HL-60 (cell line): ENCODE data around the gene SLC7A1.

Experiments
- DNase-seq, 2 experiments: peaks; one replicate each; pipeline ENCODE4 v3.0.0-alpha.2; 2010 to 2020; ENCODE audit warnings: low read depth in 1 of 2, low spot score in 1 of 2
- H3K27ac ChIP-seq: fragments of 250-450 bp; sonication (Bioruptor Pico); replicated peaks from 2 replicates; pipeline ENCODE4 v1.5.1; 2020; ENCODE audit warnings: mild to moderate bottlenecking, moderate library complexity
- H3K27me3 ChIP-seq: fragments of 250-450 bp; sonication (Bioruptor Pico); 2 replicates; pipeline ENCODE4 v1.5.1; 2021; ENCODE audit warnings: mild to moderate bottlenecking, moderate library complexity; ENCODE audit not compliant: insufficient read depth, poor library complexity, severe bottlenecking
- H3K4me3 ChIP-seq: replicated peaks from 2 replicates; pipeline ENCODE4 v1.5.1; 2011; ENCODE audit warnings: mild to moderate bottlenecking, control low read depth, low read length; ENCODE audit not compliant: insufficient read depth
- CTCF ChIP-seq: IDR thresholded peaks from one replicate; pipeline ENCODE4 v1.5.1; 2011; ENCODE audit warnings: low read length, control low read depth, inconsistent platforms; ENCODE audit not compliant: insufficient read depth
- GABPA ChIP-seq: IDR thresholded peaks from 2 replicates; pipeline ENCODE4 v1.6.1; 2012; ENCODE audit warnings: low read depth
- POLR2AphosphoS5 ChIP-seq: IDR thresholded peaks from 2 replicates; pipeline ENCODE4 v1.6.1; 2012; ENCODE audit warnings: low read depth
- REST ChIP-seq: IDR thresholded peaks from 2 replicates; pipeline ENCODE4 v1.6.1; 2012; ENCODE audit warnings: low read depth; ENCODE audit not compliant: insufficient replicate concordance
- SPI1 ChIP-seq: IDR thresholded peaks from 2 replicates; pipeline ENCODE4 v1.6.1; 2012; ENCODE audit warnings: low read depth, mild to moderate bottlenecking, borderline replicate concordance

The SLC7A1 gene

GRCh38 chr13:29491248-29491647 lies 104.2 kb downstream of the SLC7A1 start:
- no peaks in the 10 kb centered on the region for H3K27me3 ChIP-seq
- H3K4me3 ChIP-seq = no peak overlapping the region
- TF ChIP-seq POLR2AphosphoS5 (no peak), GABPA (no peak), REST (no peak), SPI1 (no peak), CTCF (no peak)
- no peak for DNase-seq
- no peak overlapping the region for H3K27ac ChIP-seq

DNA sequence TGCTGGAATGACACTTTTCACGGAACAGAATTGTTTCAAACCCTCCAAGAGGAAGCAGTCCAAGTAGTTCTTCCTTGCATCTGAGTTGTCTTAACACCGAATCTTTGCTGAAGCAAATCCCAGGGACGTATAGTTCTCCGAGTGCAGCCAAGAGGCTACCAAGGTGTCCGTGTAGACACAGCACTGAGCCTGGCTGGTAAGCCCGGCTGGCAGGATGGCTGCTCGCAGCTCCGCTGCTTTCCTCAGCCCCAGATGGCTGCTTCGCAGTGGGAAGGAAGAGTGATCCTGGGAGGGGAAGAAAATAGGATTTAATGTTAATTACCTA lies 105.0 kb downstream of the SLC7A1 start:
- TF ChIP-seq POLR2AphosphoS5 (no peak), CTCF (no peak), SPI1 (no peak), REST (no peak)
- no peaks in the 10 kb centered on the region for H3K27me3 ChIP-seq
- DNase-seq = no peak
- H3K4me3 ChIP-seq = no peak overlapping the region
- no peak overlapping the region for H3K27ac ChIP-seq

DNA sequence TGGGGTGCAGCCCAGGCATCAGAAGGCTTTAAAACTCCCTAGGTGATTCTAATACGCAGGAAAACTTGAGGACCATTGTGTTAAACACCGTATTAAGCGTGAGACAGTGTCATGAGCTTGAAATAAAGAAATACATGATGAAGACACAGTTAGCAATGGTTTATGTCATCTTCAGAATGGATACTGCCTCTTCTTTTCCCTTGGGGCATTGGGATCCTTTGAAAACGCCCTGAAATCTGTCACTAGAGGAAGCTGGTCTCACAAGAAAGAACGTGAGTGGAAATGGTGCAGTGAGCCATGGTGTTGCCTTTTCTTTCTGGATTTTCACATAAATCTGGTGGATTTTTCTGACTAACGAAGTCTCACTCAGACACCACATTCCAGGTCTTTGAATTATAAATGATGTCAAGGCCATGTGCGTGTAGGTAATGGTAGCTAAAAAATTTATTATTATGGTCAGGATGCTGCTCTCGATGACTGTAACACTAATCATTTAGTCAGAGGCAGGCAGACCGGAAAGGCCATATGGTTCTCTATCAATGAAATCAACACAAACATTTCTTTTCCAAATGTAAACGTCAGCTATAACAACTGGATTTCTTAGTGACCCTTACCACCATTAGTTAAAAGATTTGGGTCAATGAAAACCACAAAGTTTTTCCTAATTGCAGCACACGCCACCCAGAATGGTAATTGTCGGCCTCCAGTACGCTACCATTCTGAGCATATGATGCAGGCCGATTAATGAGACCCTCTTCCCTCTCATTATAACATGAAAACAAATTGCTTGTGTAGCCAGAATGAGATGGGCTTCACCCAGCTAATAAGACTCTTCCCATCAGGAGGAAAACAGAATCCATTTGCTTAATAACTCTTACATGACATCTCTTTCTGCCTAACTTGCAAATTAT lies 105.6 kb downstream of the SLC7A1 start:
- Histone ChIP-seq H3K4me3 (no peak overlapping the region), H3K27me3 (no peaks in the 10 kb centered on the region), H3K27ac (no peak overlapping the region)
- no peak for DNase-seq
- TF ChIP-seq SPI1 (no peak), GABPA (no peak), POLR2AphosphoS5 (no peak), REST (no peak), CTCF (no peak)
